ENCODE results near the gene VILL.

- TF ChIP-seq CTCF (IDR thresholded peaks at IDR 0.05; ENCODE audit: poor library complexity, severe bottlenecking): no peak
- no peak for TF ChIP-seq EP300 (conservative IDR thresholded peaks at IDR 0.05; ENCODE audit: poor library complexity, severe bottlenecking)
- no peak for TF ChIP-seq MXI1 (conservative IDR thresholded peaks at IDR 0.05; ENCODE audit: poor library complexity, severe bottlenecking)
- no peak for TF ChIP-seq POLR2AphosphoS5 (IDR thresholded peaks at IDR 0.05)
- no peak for TF ChIP-seq TAF1 (IDR thresholded peaks at IDR 0.05; ENCODE audit: low read depth)
- TF ChIP-seq, protein P1, sequence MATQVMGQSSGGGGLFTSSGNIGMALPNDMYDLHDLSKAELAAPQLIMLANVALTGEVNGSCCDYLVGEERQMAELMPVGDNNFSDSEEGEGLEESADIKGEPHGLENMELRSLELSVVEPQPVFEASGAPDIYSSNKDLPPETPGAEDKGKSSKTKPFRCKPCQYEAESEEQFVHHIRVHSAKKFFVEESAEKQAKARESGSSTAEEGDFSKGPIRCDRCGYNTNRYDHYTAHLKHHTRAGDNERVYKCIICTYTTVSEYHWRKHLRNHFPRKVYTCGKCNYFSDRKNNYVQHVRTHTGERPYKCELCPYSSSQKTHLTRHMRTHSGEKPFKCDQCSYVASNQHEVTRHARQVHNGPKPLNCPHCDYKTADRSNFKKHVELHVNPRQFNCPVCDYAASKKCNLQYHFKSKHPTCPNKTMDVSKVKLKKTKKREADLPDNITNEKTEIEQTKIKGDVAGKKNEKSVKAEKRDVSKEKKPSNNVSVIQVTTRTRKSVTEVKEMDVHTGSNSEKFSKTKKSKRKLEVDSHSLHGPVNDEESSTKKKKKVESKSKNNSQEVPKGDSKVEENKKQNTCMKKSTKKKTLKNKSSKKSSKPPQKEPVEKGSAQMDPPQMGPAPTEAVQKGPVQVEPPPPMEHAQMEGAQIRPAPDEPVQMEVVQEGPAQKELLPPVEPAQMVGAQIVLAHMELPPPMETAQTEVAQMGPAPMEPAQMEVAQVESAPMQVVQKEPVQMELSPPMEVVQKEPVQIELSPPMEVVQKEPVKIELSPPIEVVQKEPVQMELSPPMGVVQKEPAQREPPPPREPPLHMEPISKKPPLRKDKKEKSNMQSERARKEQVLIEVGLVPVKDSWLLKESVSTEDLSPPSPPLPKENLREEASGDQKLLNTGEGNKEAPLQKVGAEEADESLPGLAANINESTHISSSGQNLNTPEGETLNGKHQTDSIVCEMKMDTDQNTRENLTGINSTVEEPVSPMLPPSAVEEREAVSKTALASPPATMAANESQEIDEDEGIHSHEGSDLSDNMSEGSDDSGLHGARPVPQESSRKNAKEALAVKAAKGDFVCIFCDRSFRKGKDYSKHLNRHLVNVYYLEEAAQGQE (IDR thresholded peaks at IDR 0.05; ENCODE audit: borderline replicate concordance): no peak
- TF ChIP-seq EZH2 (IDR thresholded peaks at IDR 0.05; ENCODE audit: borderline replicate concordance, insufficient read depth, low read length, poor library complexity, severe bottlenecking): no peak
- TF ChIP-seq SMC3 (conservative IDR thresholded peaks at IDR 0.05; ENCODE audit: poor library complexity): no peak
- no peak for TF ChIP-seq RAD21 (conservative IDR thresholded peaks at IDR 0.05)
These were observed 28.8 kb upstream of the VILL start for GRCh38 chr3:37961622-37962431.
